PC-9 (cell line): Measurements from ENCODE around the gene SPATA31E1.
"Not testable (repeated sequence)": the region's sequence is repeated elsewhere in the genome, so short reads cannot be mapped to it uniquely, and the experiment has no call there.

Source experiments
- EZH2 ChIP-seq: fragments of 200-600 bp; sonication (generic); IDR thresholded peaks from 2 replicates; pipeline ENCODE4 v1.8.0; 2017; ENCODE audit warnings: antibody characterized with exemption, low read depth
- TF ChIP-seq, protein P1 (sequence below): fragments of 200-600 bp; sonication (generic); conservative IDR thresholded peaks from 2 replicates; pipeline ENCODE4 v1.6.1; 2017; ENCODE audit warnings: mixed run types, antibody characterized with exemption, mild to moderate bottlenecking, moderate library complexity

DNA sequence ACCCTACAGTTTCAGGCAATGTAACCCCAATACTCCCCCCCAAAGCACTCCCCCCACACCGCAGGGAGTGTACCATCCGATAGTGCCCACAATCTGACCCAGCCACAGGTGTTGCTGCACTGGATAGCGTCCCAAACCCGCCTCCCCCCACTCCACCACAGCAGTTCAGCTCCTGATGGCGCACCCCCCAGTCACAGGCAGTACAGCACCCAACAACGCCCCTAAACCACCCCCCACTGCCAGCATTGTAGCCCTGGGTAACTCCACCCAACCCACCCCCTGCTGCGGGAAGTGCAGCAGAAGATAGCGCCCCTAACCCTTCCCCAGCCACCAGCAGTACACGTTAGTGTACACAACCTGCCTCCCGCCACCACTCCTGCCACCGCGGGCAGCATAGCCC lies 55.7 kb downstream of the SPATA31E1 start:
- TF ChIP-seq EZH2 = not testable (repeated sequence)
- TF ChIP-seq, protein P1, sequence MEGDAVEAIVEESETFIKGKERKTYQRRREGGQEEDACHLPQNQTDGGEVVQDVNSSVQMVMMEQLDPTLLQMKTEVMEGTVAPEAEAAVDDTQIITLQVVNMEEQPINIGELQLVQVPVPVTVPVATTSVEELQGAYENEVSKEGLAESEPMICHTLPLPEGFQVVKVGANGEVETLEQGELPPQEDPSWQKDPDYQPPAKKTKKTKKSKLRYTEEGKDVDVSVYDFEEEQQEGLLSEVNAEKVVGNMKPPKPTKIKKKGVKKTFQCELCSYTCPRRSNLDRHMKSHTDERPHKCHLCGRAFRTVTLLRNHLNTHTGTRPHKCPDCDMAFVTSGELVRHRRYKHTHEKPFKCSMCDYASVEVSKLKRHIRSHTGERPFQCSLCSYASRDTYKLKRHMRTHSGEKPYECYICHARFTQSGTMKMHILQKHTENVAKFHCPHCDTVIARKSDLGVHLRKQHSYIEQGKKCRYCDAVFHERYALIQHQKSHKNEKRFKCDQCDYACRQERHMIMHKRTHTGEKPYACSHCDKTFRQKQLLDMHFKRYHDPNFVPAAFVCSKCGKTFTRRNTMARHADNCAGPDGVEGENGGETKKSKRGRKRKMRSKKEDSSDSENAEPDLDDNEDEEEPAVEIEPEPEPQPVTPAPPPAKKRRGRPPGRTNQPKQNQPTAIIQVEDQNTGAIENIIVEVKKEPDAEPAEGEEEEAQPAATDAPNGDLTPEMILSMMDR = not testable (repeated sequence)
